ENCODE results near the gene RAB44. TPM values are rescaled to one million over a fixed set of nuclear protein-coding genes. Genes with fewer than 3 reads are reported as not detected.

RAB44 gene
- total RNA-seq, 6 experiments from 2014 or later = 0.05 to 0.07 (median 0.07) TPM; not detected in 3

DNA sequence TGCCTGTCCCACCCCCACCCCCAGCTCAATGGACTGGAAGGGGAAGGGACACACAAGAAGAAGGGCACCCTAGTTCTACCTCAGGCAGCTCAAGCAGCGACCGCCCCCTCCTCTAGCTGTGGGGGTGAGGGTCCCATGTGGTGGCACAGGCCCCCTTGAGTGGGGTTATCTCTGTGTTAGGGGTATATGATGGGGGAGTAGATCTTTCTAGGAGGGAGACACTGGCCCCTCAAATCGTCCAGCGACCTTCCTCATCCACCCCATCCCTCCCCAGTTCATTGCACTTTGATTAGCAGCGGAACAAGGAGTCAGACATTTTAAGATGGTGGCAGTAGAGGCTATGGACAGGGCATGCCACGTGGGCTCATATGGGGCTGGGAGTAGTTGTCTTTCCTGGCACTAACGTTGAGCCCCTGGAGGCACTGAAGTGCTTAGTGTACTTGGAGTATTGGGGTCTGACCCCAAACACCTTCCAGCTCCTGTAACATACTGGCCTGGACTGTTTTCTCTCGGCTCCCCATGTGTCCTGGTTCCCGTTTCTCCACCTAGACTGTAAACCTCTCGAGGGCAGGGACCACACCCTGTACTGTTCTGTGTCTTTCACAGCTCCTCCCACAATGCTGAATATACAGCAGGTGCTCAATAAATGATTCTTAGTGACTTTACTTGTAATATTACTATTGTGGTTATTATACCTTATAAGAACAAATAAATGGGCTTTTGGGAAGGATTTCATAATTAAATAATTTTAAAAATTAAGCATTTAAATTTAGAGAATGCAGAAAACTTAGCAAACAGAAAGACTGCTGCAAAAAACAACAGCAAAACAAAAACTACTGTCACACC is 10.7 kb upstream of the RAB44 start:
- H3K27me3 ChIP-seq = no peaks in the 10 kb centered on the region
- no peak for TF ChIP-seq POLR2A (IDR thresholded peaks at IDR 0.05)
- TF ChIP-seq CTCF (IDR thresholded peaks at IDR 0.05) = no peak
- no peaks in the 10 kb centered on the region for H3K9me3 ChIP-seq
- peaks cover 0 to 23% (median 11%) of the 10 kb centered on the region in 4 donors for H3K4me1 ChIP-seq
- H3K4me3 ChIP-seq = no peak overlapping the region
- H3K27ac ChIP-seq = no peak overlapping the region
- DNase-seq (peak in 1 of 3 donors; percentile 36), ATAC-seq (no peak)
- peaks cover 10 to 32% (median 15%) of the 10 kb centered on the region in 4 donors for H3K36me3 ChIP-seq
- WGBS (ENCODE audit: insufficient coverage, low coverage, low lambda C conversion rate, missing lambda C conversion rate) = 86% methylated on average over 5 of the region's 10 CpGs
- intact Hi-C loops (cut with DNase I) = no loop called here

DNA sequence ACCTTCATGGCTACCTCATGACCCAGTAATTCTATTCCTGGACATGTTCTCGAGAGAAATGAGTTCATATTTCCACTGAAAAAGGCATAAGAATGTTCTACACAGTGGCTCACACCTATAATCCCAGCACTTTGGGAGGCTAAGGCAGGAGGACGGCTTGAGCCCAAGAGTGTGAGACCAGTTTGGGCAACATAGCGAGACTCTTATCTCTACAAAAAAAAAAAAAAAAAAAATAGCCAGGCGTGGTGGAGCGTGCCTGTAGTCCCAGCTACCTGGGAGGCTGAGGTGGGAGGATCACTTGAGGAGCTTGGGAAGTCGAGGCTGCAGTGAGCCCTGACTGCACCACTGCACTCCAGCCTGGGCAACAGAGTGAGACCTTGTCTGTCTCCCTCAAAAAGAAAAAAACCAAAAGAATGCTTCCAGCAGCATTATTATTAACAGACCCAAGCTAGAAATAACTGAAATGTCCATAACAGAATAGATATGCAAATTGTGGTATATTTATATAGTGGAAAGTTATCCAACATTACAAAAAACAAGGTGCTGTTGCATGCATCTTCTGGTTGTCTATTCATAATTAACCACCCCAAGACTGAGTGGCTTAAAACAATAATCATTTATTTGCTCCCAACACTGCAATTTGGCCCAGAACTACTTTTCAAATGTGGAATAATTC is 9.4 kb upstream of the RAB44 start:
- intact Hi-C loops (cut with DNase I) = no loop called here
- Histone ChIP-seq H3K27ac (no peak overlapping the region), H3K27me3 (no peaks in the 10 kb centered on the region), H3K9me3 (no peaks in the 10 kb centered on the region), H3K36me3 (peaks cover 10 to 32% (median 15%) of the 10 kb centered on the region in 4 donors), H3K4me3 (no peak overlapping the region), H3K4me1 (peaks cover 0 to 10% (median 4%) of the 10 kb centered on the region in 4 donors)
- WGBS (ENCODE audit: insufficient coverage, low coverage, low lambda C conversion rate, missing lambda C conversion rate) = 77% methylated on average over 6 of the region's 6 CpGs
- DNase-seq (peak in 1 of 3 donors; percentile 11), ATAC-seq (no peak)
- no peak for TF ChIP-seq POLR2A (IDR thresholded peaks at IDR 0.05)
- no peak for TF ChIP-seq CTCF (IDR thresholded peaks at IDR 0.05)

DNA sequence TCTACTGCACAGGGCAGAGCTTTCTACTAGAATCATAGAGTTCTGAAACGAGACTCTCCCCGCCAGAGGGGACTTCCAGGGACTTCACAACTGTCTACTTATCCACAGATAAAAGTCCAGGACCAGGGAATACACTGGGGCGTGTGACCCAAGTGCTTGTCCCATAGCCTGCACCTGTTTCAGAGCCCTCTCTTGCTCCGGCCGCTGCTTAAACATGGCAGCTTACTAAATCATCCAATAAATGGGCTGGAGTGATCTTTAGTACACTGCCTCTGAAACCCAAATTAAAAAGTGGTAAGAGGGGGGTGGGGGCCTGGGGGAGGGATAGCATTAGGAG is 8.9 kb upstream of the RAB44 start:
- ATAC-seq = no peak
- peaks cover 0 to 5% (median 2%) of the 10 kb centered on the region in 4 donors for H3K4me1 ChIP-seq
- peak in 1 of 3 donors; percentile 15 for DNase-seq
- intact Hi-C loops (cut with DNase I) = no loop called here
- no peak overlapping the region for H3K4me3 ChIP-seq
- no peaks in the 10 kb centered on the region for H3K27me3 ChIP-seq
- no peak overlapping the region for H3K27ac ChIP-seq
- 82% methylated on average over 5 of the region's 5 CpGs for WGBS (ENCODE audit: insufficient coverage, low coverage, low lambda C conversion rate, missing lambda C conversion rate)
- TF ChIP-seq CTCF (IDR thresholded peaks at IDR 0.05) (no peak), POLR2A (IDR thresholded peaks at IDR 0.05) (no peak)
- H3K36me3 ChIP-seq = peaks cover 10 to 32% (median 15%) of the 10 kb centered on the region in 4 donors
- no peaks in the 10 kb centered on the region for H3K9me3 ChIP-seq

- no peaks in the 10 kb centered on the region for H3K4me1 ChIP-seq
- intact Hi-C loops (cut with DNase I) = no loop called here
- peaks cover 4 to 10% (median 6%) of the 10 kb centered on the region in 4 donors for H3K36me3 ChIP-seq
- no peak overlapping the region for H3K4me3 ChIP-seq
- TF ChIP-seq CTCF (IDR thresholded peaks at IDR 0.05) (no peak), POLR2A (IDR thresholded peaks at IDR 0.05) (no peak)
- H3K27ac ChIP-seq = no peak overlapping the region
- no peaks in the 10 kb centered on the region for H3K27me3 ChIP-seq
- ATAC-seq = no peak
- no peaks in the 10 kb centered on the region for H3K9me3 ChIP-seq
- no peak for DNase-seq
- WGBS (ENCODE audit: insufficient coverage, low coverage, low lambda C conversion rate, missing lambda C conversion rate) = 75% methylated on average over 2 of the region's 4 CpGs
These were observed 6.6 kb upstream of the RAB44 start for GRCh38 chr6:36691011-36691410.

All from right lobe of liver (tissue), 6 donors.